Measurements from ENCODE around the gene WDR27.
"Not testable (repeated sequence)": the region's sequence is repeated elsewhere in the genome, so short reads cannot be mapped to it uniquely, and the experiment has no call there.

WDR27 gene

GRCh38 chr6:169645459-169645858 is 56.4 kb downstream of the WDR27 start:
- H3K23ac ChIP-seq (ENCODE audit: low read depth, low read length, poor library complexity); H3K4me2 ChIP-seq (ENCODE audit: insufficient read depth, low read length, poor library complexity, severe bottlenecking); H3K27ac ChIP-seq (replicated peaks; ENCODE audit: low read length); H4K91ac ChIP-seq (ENCODE audit: low read depth, low read length, poor library complexity); H3K9me3 ChIP-seq (replicated peaks in 1 of 2; ENCODE audit: control insufficient read depth in 2 of 2, insufficient read depth in 1 of 2, low read depth in 1 of 2, low read length in 2 of 2); H2BK15ac ChIP-seq (ENCODE audit: low read length); H3K79me1 ChIP-seq (ENCODE audit: low read depth, low read length); H4K8ac ChIP-seq (ENCODE audit: low read depth, low read length); H2BK5ac ChIP-seq (ENCODE audit: low read length); H2BK120ac ChIP-seq (ENCODE audit: low read depth, low read length); H3K4me3 ChIP-seq (ENCODE audit: low read length in 2 of 2); H3K27me3 ChIP-seq (ENCODE audit: control insufficient read depth in 3 of 3, insufficient read depth in 3 of 3, low read depth in 1 of 3, low read length in 3 of 3); H2AFZ ChIP-seq (ENCODE audit: low read length); H3K14ac ChIP-seq (ENCODE audit: low read length); H3K9ac ChIP-seq (ENCODE audit: low read depth, low read length, poor library complexity); H2AK5ac ChIP-seq (ENCODE audit: low read depth, low read length); H2BK12ac ChIP-seq (ENCODE audit: low read length); H3K4me1 ChIP-seq (ENCODE audit: control insufficient read depth in 2 of 2, insufficient read depth in 1 of 2, low read depth in 1 of 2, low read length in 2 of 2); DNase-seq (ENCODE audit: low spot score); H3K18ac ChIP-seq (ENCODE audit: low read length); H3K4ac ChIP-seq (ENCODE audit: low read length): not testable (repeated sequence)
- H3K36me3 ChIP-seq (replicated peaks in 1 of 2; ENCODE audit: control insufficient read depth in 2 of 2, insufficient read depth in 2 of 2, low read length in 2 of 2): peaks cover 0 to 26% of the 10 kb centered on the region in 2 donors
- WGBS, 2 donors (ENCODE audit: extremely low coverage in 2 of 2, insufficient read length in 2 of 2, insufficient replicate concordance in 1 of 2): no CpG with 5 or more reads among the region's 5 CpGs

GRCh38 chr6:169643521-169643920 is 58.3 kb downstream of the WDR27 start:
- Histone ChIP-seq H3K4me1 (ENCODE audit: control insufficient read depth in 2 of 2, insufficient read depth in 1 of 2, low read depth in 1 of 2, low read length in 2 of 2) (peaks cover 0 to 9% of the 10 kb centered on the region in 2 donors), H2BK15ac (ENCODE audit: low read length) (no peak overlapping the region), H2BK120ac (ENCODE audit: low read depth, low read length) (no peak overlapping the region), H3K9ac (ENCODE audit: low read depth, low read length, poor library complexity) (no peak overlapping the region), H3K4me2 (ENCODE audit: insufficient read depth, low read length, poor library complexity, severe bottlenecking) (no peak overlapping the region), H4K8ac (ENCODE audit: low read depth, low read length) (no peak overlapping the region), H2AFZ (ENCODE audit: low read length) (no peak overlapping the region), H4K91ac (ENCODE audit: low read depth, low read length, poor library complexity) (no peak overlapping the region), H2AK5ac (ENCODE audit: low read depth, low read length) (no peak overlapping the region), H3K9me3 (replicated peaks in 1 of 2; ENCODE audit: control insufficient read depth in 2 of 2, insufficient read depth in 1 of 2, low read depth in 1 of 2, low read length in 2 of 2) (peaks cover 0 to 2% of the 10 kb centered on the region in 2 donors), H3K18ac (ENCODE audit: low read length) (no peak overlapping the region), H3K14ac (ENCODE audit: low read length) (no peak overlapping the region), H3K27ac (replicated peaks; ENCODE audit: low read length) (no peak overlapping the region), H2BK5ac (ENCODE audit: low read length) (no peak overlapping the region), H3K79me1 (ENCODE audit: low read depth, low read length) (peaks cover 5% of the 10 kb centered on the region), H3K23ac (ENCODE audit: low read depth, low read length, poor library complexity) (no peak overlapping the region), H2BK12ac (ENCODE audit: low read length) (no peak overlapping the region), H3K4ac (ENCODE audit: low read length) (no peak overlapping the region), H3K36me3 (replicated peaks in 1 of 2; ENCODE audit: control insufficient read depth in 2 of 2, insufficient read depth in 2 of 2, low read length in 2 of 2) (peaks cover 0 to 25% of the 10 kb centered on the region in 2 donors), H3K4me3 (ENCODE audit: low read length in 2 of 2) (no peak overlapping the region), H3K27me3 (ENCODE audit: control insufficient read depth in 3 of 3, insufficient read depth in 3 of 3, low read depth in 1 of 3, low read length in 3 of 3) (no peaks in the 10 kb centered on the region)
- DNase-seq (ENCODE audit: low spot score): no peak
- WGBS, 2 donors (ENCODE audit: extremely low coverage in 2 of 2, insufficient read length in 2 of 2, insufficient replicate concordance in 1 of 2): no CpG with 5 or more reads among the region's 1 CpG

GRCh38 chr6:169642455-169642854 is 59.4 kb downstream of the WDR27 start:
- Histone ChIP-seq H3K79me1 (ENCODE audit: low read depth, low read length) (peaks cover 5% of the 10 kb centered on the region), H3K4me3 (ENCODE audit: low read length in 2 of 2) (no peak overlapping the region)

GRCh38 chr6:169641461-169642085 is 60.3 kb downstream of the WDR27 start:
- H3K23ac ChIP-seq (ENCODE audit: low read depth, low read length, poor library complexity): no peak overlapping the region
- H3K9me3 ChIP-seq (replicated peaks in 1 of 2; ENCODE audit: control insufficient read depth in 2 of 2, insufficient read depth in 1 of 2, low read depth in 1 of 2, low read length in 2 of 2): peaks cover 0 to 5% of the 10 kb centered on the region in 2 donors
- H3K79me1 ChIP-seq (ENCODE audit: low read depth, low read length): peaks cover 5% of the 10 kb centered on the region
- H4K91ac ChIP-seq (ENCODE audit: low read depth, low read length, poor library complexity): peak overlapping the region; percentile 5
- no peak overlapping the region for H2AFZ ChIP-seq (ENCODE audit: low read length)
- H2BK5ac ChIP-seq (ENCODE audit: low read length): no peak overlapping the region
- no peak overlapping the region for H2BK15ac ChIP-seq (ENCODE audit: low read length)
- no peak overlapping the region for H3K27ac ChIP-seq (replicated peaks; ENCODE audit: low read length)
- H2AK5ac ChIP-seq (ENCODE audit: low read depth, low read length): no peak overlapping the region
- H3K4me1 ChIP-seq (ENCODE audit: control insufficient read depth in 2 of 2, insufficient read depth in 1 of 2, low read depth in 1 of 2, low read length in 2 of 2): peaks cover 0 to 7% of the 10 kb centered on the region in 2 donors
- DNase-seq (ENCODE audit: low spot score): no peak
- peaks cover 5 to 22% of the 10 kb centered on the region in 2 donors for H3K36me3 ChIP-seq (replicated peaks in 1 of 2; ENCODE audit: control insufficient read depth in 2 of 2, insufficient read depth in 2 of 2, low read length in 2 of 2)
- H3K18ac ChIP-seq (ENCODE audit: low read length): no peak overlapping the region
- H2BK12ac ChIP-seq (ENCODE audit: low read length): no peak overlapping the region
- H3K4me2 ChIP-seq (ENCODE audit: insufficient read depth, low read length, poor library complexity, severe bottlenecking): no peak overlapping the region
- WGBS, 2 donors (ENCODE audit: extremely low coverage in 2 of 2, insufficient read length in 2 of 2, insufficient replicate concordance in 1 of 2): no CpG with 5 or more reads among the region's 28 CpGs
- H3K9ac ChIP-seq (ENCODE audit: low read depth, low read length, poor library complexity): no peak overlapping the region
- H4K8ac ChIP-seq (ENCODE audit: low read depth, low read length): no peak overlapping the region
- H2BK120ac ChIP-seq (ENCODE audit: low read depth, low read length): no peak overlapping the region
- H3K27me3 ChIP-seq (ENCODE audit: control insufficient read depth in 3 of 3, insufficient read depth in 3 of 3, low read depth in 1 of 3, low read length in 3 of 3): no peaks in the 10 kb centered on the region
- no peak overlapping the region for H3K4me3 ChIP-seq (ENCODE audit: low read length in 2 of 2)
- H3K4ac ChIP-seq (ENCODE audit: low read length): no peak overlapping the region
- H3K14ac ChIP-seq (ENCODE audit: low read length): no peak overlapping the region

More at GRCh38 chr6:169642455-169642854, 59.4 kb downstream of the WDR27 start:
- H3K9ac ChIP-seq (ENCODE audit: low read depth, low read length, poor library complexity): peak overlapping the region; percentile 30
- H3K18ac ChIP-seq (ENCODE audit: low read length): peak overlapping the region; percentile 22
- no peak overlapping the region for H4K91ac ChIP-seq (ENCODE audit: low read depth, low read length, poor library complexity)
- no peak overlapping the region for H3K14ac ChIP-seq (ENCODE audit: low read length)
- peaks cover 0 to 4% of the 10 kb centered on the region in 2 donors for H3K9me3 ChIP-seq (replicated peaks in 1 of 2; ENCODE audit: control insufficient read depth in 2 of 2, insufficient read depth in 1 of 2, low read depth in 1 of 2, low read length in 2 of 2)
- no peak overlapping the region for H3K23ac ChIP-seq (ENCODE audit: low read depth, low read length, poor library complexity)
- DNase-seq (ENCODE audit: low spot score): no peak
- H3K4me2 ChIP-seq (ENCODE audit: insufficient read depth, low read length, poor library complexity, severe bottlenecking): no peak overlapping the region
- H2AK5ac ChIP-seq (ENCODE audit: low read depth, low read length): no peak overlapping the region
- H3K4me1 ChIP-seq (ENCODE audit: control insufficient read depth in 2 of 2, insufficient read depth in 1 of 2, low read depth in 1 of 2, low read length in 2 of 2): peaks cover 0 to 11% of the 10 kb centered on the region in 2 donors
- no peak overlapping the region for H2BK12ac ChIP-seq (ENCODE audit: low read length)
- no peak overlapping the region for H2BK120ac ChIP-seq (ENCODE audit: low read depth, low read length)
- no peak overlapping the region for H2BK15ac ChIP-seq (ENCODE audit: low read length)
- no peak overlapping the region for H4K8ac ChIP-seq (ENCODE audit: low read depth, low read length)
- peak overlapping the region; percentile 85 for H2BK5ac ChIP-seq (ENCODE audit: low read length)
- peaks cover 3 to 24% of the 10 kb centered on the region in 2 donors for H3K36me3 ChIP-seq (replicated peaks in 1 of 2; ENCODE audit: control insufficient read depth in 2 of 2, insufficient read depth in 2 of 2, low read length in 2 of 2)
- H3K4ac ChIP-seq (ENCODE audit: low read length): no peak overlapping the region
- H2AFZ ChIP-seq (ENCODE audit: low read length): no peak overlapping the region
- WGBS, 2 donors (ENCODE audit: extremely low coverage in 2 of 2, insufficient read length in 2 of 2, insufficient replicate concordance in 1 of 2): no CpG with 5 or more reads among the region's 15 CpGs
- no peaks in the 10 kb centered on the region for H3K27me3 ChIP-seq (ENCODE audit: control insufficient read depth in 3 of 3, insufficient read depth in 3 of 3, low read depth in 1 of 3, low read length in 3 of 3)
- H3K27ac ChIP-seq (replicated peaks; ENCODE audit: low read length): no peak overlapping the region
